ENCODE results near the gene RARB. TPM values are rescaled to one million over a fixed set of nuclear protein-coding genes. Genes with fewer than 3 reads are reported as not detected.

RARB gene
- total RNA-seq, 2 experiments from 2014 or later: not detected

- POLR2A ChIA-PET: no interaction called here
Observed at GRCh38 chr3:25444273-25444672, 16.2 kb downstream of the RARB start.

DNA sequence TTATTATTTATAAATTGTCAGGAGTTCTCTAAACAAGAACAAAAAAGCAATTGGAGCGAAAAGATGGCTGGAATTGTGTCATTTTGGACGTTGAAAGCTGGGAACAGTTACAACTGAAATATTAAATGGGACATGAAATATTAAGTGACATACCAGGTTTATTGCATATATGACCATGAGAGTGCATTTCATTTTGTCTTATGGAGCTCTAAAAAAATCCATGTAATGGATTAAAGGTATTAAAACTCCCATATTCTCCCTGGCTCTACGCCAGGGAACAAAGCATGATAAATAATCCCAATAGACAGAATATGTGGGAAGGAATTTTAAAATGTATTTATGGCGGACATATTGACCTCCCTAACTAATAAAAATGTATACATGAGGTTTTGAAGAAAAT is 17.7 kb downstream of the RARB start:
- no peak for DNase-seq
- Mint-ChIP-seq H3K36me3 (ENCODE audit: low read depth) (no peaks in the 10 kb centered on the region), H3K9me3 (peaks cover 2% of the 10 kb centered on the region), H3K27me3 (no peaks in the 10 kb centered on the region), H3K4me3 (no peak overlapping the region), H3K27ac (no peak overlapping the region), H3K4me1 (no peaks in the 10 kb centered on the region)
- CTCF ChIA-PET: no interaction called here
- POLR2A ChIA-PET: no interaction called here

More at GRCh38 chr3:25444273-25444672, 16.2 kb downstream of the RARB start:
- peaks cover 2% of the 10 kb centered on the region for H3K9me3 Mint-ChIP-seq
- no peak for DNase-seq
- H3K36me3 Mint-ChIP-seq (ENCODE audit: low read depth): no peaks in the 10 kb centered on the region
- H3K4me1 Mint-ChIP-seq: no peaks in the 10 kb centered on the region
- H3K4me3 Mint-ChIP-seq: no peak overlapping the region
- CTCF ChIA-PET: no interaction called here
- no peak overlapping the region for H3K27ac Mint-ChIP-seq
- no peaks in the 10 kb centered on the region for H3K27me3 Mint-ChIP-seq

DNA sequence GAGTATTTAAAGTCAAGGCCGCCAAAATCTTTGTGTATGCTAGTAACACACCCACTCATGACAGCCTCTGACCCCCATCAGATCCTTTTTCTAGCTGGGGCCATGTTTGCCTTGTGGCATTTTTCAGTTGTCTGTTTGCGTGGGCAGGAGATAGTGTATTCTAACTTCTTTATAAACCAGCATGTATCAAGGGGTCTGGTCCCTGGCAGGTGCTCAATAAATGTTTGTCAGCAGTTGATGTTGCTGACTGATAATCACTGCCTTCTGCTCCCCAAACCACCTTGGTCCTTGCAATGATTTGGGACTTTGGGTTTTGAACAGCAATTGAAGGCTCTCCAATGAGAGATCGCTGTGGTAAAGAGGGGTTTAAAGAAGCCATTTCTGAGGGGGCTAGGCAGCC is 19.2 kb downstream of the RARB start:
- no peak overlapping the region for H3K27ac Mint-ChIP-seq
- H3K4me3 Mint-ChIP-seq: no peak overlapping the region
- H3K27me3 Mint-ChIP-seq: no peaks in the 10 kb centered on the region
- CTCF ChIA-PET: no interaction called here
- POLR2A ChIA-PET: no interaction called here
- no peaks in the 10 kb centered on the region for H3K9me3 Mint-ChIP-seq
- no peak for DNase-seq
- H3K36me3 Mint-ChIP-seq (ENCODE audit: low read depth): no peaks in the 10 kb centered on the region
- H3K4me1 Mint-ChIP-seq: no peaks in the 10 kb centered on the region

DNA sequence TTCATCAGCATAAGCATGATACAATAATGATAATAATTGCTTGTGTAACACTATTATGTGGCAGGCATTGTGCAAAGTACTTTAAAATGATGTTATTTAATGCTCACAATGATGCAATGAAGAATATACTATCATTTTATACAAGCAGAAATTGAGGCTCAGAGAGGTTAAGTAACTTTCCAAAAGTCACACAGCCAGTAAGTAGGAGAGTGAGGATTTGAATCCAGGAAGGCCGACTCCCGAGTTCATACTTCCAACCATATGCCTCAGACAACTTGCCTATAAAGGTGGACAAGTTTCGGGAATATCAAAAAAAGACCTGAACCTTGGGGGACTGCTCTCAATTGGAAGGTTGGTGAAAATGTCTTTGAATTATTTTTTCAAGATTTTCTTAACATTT is 19.9 kb downstream of the RARB start:
- no peaks in the 10 kb centered on the region for H3K9me3 Mint-ChIP-seq
- no peak overlapping the region for H3K27ac Mint-ChIP-seq
- DNase-seq: no peak
- no peaks in the 10 kb centered on the region for H3K27me3 Mint-ChIP-seq
- CTCF ChIA-PET: no interaction called here
- H3K4me1 Mint-ChIP-seq: no peaks in the 10 kb centered on the region
- H3K36me3 Mint-ChIP-seq (ENCODE audit: low read depth): no peaks in the 10 kb centered on the region
- POLR2A ChIA-PET: no interaction called here
- no peak overlapping the region for H3K4me3 Mint-ChIP-seq

- H3K27ac Mint-ChIP-seq: no peak overlapping the region
- no peaks in the 10 kb centered on the region for H3K36me3 Mint-ChIP-seq (ENCODE audit: low read depth)
- no peak overlapping the region for H3K4me3 Mint-ChIP-seq
- H3K9me3 Mint-ChIP-seq: no peaks in the 10 kb centered on the region
- peaks cover 1% of the 10 kb centered on the region for H3K27me3 Mint-ChIP-seq
- ChIA-PET POLR2A (no interaction called here), CTCF (no interaction called here)
- no peak for DNase-seq
- H3K4me1 Mint-ChIP-seq: no peaks in the 10 kb centered on the region
Observed at GRCh38 chr3:25448750-25449692, 21.0 kb downstream of the RARB start.

- Mint-ChIP-seq H3K27me3 (peaks cover 1% of the 10 kb centered on the region), H3K27ac (no peak overlapping the region), H3K36me3 (ENCODE audit: low read depth) (no peaks in the 10 kb centered on the region), H3K9me3 (no peaks in the 10 kb centered on the region), H3K4me3 (no peak overlapping the region), H3K4me1 (no peaks in the 10 kb centered on the region)
- ChIA-PET POLR2A (no interaction called here), CTCF (no interaction called here)
- DNase-seq: no peak
Observed at GRCh38 chr3:25449857-25450256, 21.8 kb downstream of the RARB start.

DNA sequence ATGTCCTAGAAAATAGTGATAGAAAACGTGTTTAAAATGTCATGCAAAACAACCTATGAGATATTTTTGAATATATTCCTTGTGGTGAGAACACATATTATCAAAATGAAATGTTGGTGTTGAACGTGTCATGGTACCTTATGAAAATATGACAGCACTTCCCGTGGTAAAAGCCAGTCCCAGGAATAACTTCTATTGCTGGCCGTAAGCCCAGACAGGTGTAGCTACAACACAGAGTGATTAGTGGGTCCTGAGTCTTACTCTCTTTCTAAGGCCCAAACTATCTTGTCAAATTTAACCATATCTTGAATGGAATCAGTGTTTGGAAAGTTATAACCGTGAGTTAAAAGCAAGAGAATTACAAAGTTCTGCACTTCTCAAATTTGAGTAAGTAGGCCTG is 24.1 kb downstream of the RARB start:
- Mint-ChIP-seq H3K4me1 (no peaks in the 10 kb centered on the region), H3K9me3 (no peaks in the 10 kb centered on the region), H3K27ac (no peak overlapping the region), H3K36me3 (ENCODE audit: low read depth) (no peaks in the 10 kb centered on the region), H3K27me3 (peaks cover 1% of the 10 kb centered on the region), H3K4me3 (no peak overlapping the region)
- ChIA-PET CTCF (no interaction called here), POLR2A (no interaction called here)
- no peak for DNase-seq

GRCh38 chr3:25452740-25453139 is 24.7 kb downstream of the RARB start:
- Mint-ChIP-seq H3K4me3 (no peak overlapping the region), H3K27ac (no peak overlapping the region), H3K36me3 (ENCODE audit: low read depth) (no peaks in the 10 kb centered on the region), H3K9me3 (no peaks in the 10 kb centered on the region), H3K4me1 (no peaks in the 10 kb centered on the region), H3K27me3 (peaks cover 1% of the 10 kb centered on the region)
- ChIA-PET CTCF (no interaction called here), POLR2A (no interaction called here)
- no peak for DNase-seq

- Mint-ChIP-seq H3K27ac (no peak overlapping the region), H3K36me3 (ENCODE audit: low read depth) (no peaks in the 10 kb centered on the region)
- CTCF ChIA-PET: interaction anchor here (0.7 kb wide), 1 partner anchor 106 kb away, joined by 3 read pairs; no protein-coding TSS in a partner anchor
Observed at GRCh38 chr3:25453619-25454004, 25.5 kb downstream of the RARB start.

GRCh38 chr3:25454005-25454927 is 26.2 kb downstream of the RARB start:
- no peak overlapping the region for H3K4me3 Mint-ChIP-seq
- no peaks in the 10 kb centered on the region for H3K4me1 Mint-ChIP-seq
- H3K27ac Mint-ChIP-seq: no peak overlapping the region
- POLR2A ChIA-PET: no interaction called here
- no peaks in the 10 kb centered on the region for H3K9me3 Mint-ChIP-seq
- peaks cover 1% of the 10 kb centered on the region for H3K27me3 Mint-ChIP-seq
- DNase-seq: no peak
- CTCF ChIA-PET: interaction anchor here (1.4 kb wide), 1 partner anchor 13 kb away, joined by 4 read pairs; no protein-coding TSS in a partner anchor
- no peaks in the 10 kb centered on the region for H3K36me3 Mint-ChIP-seq (ENCODE audit: low read depth)

More at GRCh38 chr3:25453619-25454004, 25.5 kb downstream of the RARB start:
- Mint-ChIP-seq H3K9me3 (no peaks in the 10 kb centered on the region), H3K27me3 (peaks cover 1% of the 10 kb centered on the region), H3K4me3 (no peak overlapping the region), H3K4me1 (no peaks in the 10 kb centered on the region)
- DNase-seq: no peak
- POLR2A ChIA-PET: no interaction called here

DNA sequence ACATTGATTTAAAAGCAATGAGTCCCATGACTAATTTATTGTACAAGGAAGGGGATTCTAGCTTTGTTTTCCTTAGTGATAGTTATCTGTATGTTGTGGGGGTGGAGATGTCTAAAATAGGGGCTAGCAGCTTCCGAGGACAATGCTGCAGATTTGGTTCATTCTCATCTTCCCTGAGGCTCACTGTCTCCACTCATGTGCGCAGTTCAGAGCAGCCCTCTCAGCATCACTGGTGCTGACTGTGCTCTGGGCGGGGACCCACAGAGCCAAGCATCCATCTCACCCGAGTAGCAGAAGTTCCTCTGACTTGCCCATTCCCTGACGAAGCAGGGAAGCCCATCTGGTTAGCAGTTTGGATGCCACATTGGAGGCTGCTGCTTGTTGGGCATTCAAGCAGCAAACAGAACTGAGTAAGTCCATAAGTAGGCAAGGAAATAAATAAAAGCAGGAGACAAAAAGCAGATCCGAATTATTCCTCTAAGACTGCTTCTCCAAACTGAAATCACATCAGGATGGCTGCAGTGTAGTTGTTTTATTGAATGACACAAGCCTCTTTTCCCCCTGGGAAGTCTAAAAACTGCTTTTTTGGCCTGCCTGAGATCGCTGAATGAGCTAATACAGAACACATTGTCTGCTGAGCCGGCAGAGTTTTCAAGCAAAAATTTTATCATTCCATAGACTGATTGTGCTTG is 27.5 kb downstream of the RARB start:
- H3K27ac Mint-ChIP-seq: no peak overlapping the region
- no peak overlapping the region for H3K4me3 Mint-ChIP-seq
- ChIA-PET CTCF (interaction anchor here (1.4 kb wide), 1 partner anchor 14 kb away, joined by 4 read pairs; no protein-coding TSS in a partner anchor), POLR2A (no interaction called here)
- DNase-seq: no peak
- no peaks in the 10 kb centered on the region for H3K9me3 Mint-ChIP-seq
- H3K27me3 Mint-ChIP-seq: peaks cover 1% of the 10 kb centered on the region
- no peaks in the 10 kb centered on the region for H3K36me3 Mint-ChIP-seq (ENCODE audit: low read depth)
- no peaks in the 10 kb centered on the region for H3K4me1 Mint-ChIP-seq

- no peaks in the 10 kb centered on the region for H3K36me3 Mint-ChIP-seq (ENCODE audit: low read depth)
- peaks cover 1% of the 10 kb centered on the region for H3K27me3 Mint-ChIP-seq
- POLR2A ChIA-PET: no interaction called here
- no peak overlapping the region for H3K27ac Mint-ChIP-seq
- no peak overlapping the region for H3K4me3 Mint-ChIP-seq
- H3K9me3 Mint-ChIP-seq: no peaks in the 10 kb centered on the region
- peaks cover 2% of the 10 kb centered on the region for H3K4me1 Mint-ChIP-seq
- no peak for DNase-seq
- CTCF ChIA-PET: no interaction called here
Observed at GRCh38 chr3:25456723-25457670, 28.9 kb downstream of the RARB start.
